ENCODE results near the gene GALNT10.
A peak's percentile ranks its signal among the peaks of the same experiment; 100 is the strongest.
"Not testable (repeated sequence)": the region's sequence is repeated elsewhere in the genome, so short reads cannot be mapped to it uniquely, and the experiment has no call there.

Gene GALNT10

DNA sequence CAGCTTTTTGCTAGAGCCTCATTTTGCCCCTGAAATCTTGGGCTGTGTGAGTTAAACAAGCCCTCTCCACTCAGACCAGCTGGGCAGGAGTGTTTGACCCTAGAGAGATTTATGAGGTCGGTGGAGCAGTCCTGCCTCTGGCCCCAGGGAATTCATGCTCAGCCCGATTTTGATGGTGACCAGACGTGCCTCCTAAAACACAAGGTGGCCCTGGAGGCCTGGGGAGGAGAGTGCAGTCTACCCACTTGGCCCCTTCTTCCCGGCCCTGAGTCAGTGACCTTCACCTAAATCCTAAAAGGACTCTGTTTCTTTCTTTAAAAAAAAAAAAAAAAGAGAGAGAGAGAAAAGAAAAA lies 168.7 kb downstream of the GALNT10 start:
- DNase-seq: no peak

DNA sequence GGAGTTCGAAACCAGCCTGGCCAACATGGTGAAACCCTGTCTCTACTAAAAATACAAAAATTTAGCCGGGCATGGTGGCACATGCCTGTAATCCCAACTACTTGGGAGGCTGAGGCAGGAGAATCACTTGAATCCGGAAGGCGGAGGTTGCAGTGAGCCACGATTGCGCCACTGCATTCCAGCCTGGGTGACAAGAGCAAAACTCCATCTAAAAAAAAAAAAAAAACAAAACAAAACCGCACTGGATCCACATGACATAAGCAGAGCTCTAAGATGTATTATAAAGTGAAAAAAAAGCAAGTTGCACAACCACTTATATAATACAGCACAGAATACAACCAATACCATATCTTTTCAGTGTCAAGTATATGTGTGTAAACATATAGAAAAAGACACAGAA lies 169.7 kb downstream of the GALNT10 start:
- not testable (repeated sequence) for DNase-seq

DNA sequence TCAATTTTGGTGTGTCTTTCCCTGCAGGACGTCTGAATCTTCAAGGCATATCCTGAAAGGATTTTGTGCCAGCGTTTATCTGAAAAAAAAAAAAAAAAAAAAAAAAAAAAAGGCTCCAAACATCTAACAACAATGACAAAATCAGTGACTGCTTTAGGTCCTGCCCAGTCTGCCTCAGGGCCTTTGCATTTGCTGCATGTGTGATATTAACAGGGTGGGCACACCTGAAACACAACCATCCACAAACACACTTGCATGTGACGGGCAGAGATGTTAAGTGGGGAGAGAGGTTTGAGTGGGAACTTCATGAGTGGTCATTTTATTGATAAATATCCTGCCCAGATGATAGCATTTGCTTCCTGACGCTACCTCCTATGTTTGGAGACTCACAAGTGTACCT lies 172.9 kb downstream of the GALNT10 start:
- DNase-seq: no peak

DNA sequence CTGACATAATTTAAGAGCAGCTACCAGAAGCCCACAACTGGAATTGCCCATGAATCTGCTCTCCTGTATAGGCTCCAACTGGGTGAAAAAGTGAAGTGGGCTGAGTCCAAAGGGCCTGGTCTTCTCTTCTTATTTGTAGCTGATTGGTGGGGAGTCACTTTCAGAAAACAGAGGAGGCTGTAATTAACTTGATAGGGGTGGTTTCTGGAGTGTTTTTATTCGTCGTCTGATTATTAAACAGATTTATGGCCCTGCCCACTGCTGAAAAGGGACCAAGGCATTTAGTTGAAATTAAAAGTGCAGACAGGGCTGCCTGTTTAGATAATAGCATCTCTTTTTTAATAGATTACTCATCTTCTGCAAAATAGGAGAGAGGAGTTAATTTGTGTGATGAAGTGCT lies 174.2 kb downstream of the GALNT10 start:
- DNase-seq: no peak

DNA sequence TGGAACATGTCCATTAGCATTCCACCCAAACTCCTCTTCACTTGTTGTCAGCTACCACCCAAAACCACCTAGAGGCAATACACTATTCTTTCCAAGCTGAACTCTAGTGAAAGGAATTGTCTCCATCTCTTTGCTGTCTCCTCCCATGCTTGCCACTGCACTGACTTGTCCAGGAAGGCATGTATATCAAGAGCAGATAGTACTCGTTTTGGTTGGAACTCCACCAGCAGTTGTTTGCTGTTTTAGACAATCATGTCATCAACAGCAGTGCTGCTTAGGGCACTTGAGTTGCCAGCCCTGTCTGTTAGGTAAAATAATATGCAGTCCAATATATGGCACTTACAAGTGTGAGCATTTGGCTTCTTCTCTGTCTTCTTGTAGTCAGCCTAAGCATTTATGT lies 175.3 kb downstream of the GALNT10 start:
- no peak for DNase-seq

DNA sequence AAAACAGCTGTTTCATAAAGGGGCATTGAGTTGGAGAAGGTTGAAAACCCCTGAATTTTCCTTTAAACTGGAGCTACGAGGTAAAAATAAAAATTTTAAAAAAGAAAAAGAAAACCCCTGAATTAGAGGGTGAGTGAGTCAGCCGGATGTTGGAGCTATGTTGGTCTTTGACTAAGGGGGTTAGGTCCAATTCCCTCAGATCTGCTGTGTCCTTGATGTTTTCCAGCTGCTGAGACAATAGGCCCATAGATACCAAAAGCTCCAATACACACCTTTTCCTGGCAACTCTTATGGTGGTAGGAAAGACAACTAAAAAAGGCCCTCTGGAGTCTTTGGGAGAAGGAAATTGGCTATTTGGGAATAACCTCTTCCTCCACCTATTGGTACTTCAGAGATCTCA lies 175.8 kb downstream of the GALNT10 start:
- DNase-seq: no peak

DNA sequence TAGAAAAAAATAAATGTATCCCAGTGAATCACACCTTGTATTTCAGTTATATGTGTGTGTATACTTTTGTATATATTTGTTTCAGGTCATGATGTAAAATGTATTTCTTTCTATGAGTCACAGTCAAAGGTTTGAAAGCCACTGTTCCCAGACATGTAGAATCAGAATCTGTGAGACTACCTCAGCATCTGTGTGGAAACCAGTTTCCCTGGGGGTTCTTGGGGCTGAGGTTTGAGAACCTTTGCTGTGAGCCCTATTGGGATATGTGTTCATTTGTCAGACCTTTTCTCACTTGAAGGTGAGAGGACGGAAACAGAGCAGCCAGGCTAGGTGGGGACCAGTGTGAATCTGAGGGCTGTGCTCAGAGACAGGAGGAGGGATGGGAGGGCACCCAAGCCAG lies 176.6 kb downstream of the GALNT10 start:
- DNase-seq: no peak

DNA sequence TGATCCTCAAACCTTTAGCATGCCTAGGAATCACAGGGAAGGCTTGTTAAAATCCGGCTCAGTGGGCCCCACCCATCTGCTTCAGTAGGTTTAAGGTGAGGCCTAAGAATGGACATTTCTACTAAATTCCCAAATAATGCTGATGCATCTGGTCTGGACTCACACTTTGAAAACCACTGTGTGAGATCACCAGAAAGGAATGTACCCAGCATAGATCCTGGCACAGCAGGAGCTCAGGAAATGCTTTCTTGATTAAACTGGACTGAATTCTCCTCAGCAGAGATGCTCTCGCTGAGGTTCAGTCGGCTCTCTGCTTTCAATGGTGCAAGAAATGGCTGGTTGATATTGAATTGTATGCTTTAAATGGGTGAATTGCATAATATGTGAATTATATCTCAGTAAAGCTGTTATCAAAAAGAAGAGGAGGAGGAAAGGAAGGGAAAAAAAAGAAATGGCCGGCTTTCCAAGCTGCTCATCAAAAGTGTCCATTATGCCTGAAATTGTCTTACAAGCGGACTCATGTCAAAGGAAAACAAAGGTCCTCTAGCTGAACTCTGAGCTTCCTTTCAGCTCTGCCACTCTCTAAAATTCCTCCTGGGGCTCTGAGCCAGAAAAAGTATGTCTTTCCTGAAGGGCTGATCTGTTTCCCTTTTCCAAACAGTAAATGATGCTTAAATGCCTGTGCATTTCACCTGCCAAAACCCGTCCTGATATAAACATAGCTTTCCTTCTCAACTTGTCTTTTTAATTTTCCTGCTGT lies 177.7 kb downstream of the GALNT10 start:
- DNase-seq: no peak

DNA sequence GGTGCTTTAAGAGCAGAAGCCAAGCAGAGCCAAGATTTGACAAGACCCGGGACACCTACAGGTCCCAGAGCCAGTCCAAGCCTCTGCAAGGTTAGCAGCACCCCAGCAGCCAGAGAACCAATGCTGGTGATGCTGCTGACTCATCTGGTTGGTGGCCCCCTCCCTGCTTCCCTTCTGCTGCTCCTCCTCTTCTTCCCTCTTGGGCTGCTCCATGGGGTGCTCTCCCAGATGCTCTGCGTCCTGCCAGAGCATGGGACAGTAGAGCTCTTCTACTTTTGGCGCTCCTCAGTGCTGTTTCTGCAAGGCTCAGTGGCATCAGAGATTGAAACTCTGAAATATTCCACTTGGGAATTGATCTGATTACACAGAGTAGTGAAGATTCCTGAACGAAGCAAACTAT lies 179.1 kb downstream of the GALNT10 start:
- no peak for DNase-seq

DNA sequence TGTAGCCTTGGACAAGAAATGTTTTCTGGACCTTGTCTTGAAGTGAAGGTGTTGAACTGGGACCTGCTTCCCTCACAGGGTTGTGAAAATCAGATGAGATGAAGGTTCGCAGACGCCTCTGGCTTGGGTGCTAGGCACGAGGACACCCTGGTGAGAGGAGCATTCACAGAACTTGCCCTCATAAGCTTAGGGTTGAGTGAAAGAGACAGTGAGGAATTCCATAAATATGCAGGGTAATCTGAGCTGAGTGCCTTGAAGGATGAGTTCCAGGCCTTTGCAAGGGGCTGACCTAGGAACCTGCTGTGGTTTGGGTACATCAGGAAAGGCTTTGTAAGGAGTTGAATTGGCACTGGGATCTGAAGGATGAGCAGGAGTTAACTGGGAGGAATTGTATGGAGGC lies 179.6 kb downstream of the GALNT10 start:
- DNase-seq: no peak

DNA sequence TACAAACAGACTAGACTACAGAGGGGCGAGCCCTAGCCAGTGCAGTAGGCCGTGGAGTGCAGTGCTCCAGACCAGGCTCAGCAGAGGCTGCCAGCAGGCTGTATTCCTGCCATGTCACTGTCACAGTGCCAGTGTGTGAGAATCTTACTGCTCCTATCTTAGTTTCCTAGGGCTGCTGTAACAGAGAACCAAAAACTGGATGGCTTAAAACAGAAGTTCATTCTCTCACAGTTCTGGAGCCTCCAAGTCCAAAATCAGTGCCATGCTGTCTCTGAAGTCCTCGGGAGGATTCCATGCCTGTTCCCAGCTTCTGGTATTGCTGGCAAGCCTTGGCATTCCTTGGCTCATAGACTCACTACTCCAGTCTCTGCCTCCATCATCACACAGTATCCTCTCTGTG lies 180.3 kb downstream of the GALNT10 start:
- no peak for DNase-seq

DNA sequence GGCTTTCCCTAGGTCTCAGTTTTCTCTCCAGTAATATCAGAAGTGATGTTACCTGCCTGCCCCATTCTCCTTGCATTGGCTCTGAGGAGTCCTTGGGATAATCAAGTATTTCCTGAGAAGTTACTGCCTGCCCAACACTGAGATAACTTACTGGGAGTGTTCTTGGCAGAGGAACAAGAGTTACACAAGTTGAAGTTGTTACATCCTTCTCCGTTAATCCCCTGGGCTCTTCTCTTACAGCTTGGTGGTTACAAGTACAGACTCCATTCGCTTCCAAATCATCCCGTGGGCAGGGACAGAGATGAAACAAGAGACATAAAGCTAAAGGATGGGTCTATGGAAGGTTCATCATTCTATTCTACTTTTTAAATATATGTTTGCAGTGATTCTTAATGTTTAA lies 181.2 kb downstream of the GALNT10 start:
- no peak for DNase-seq

DNA sequence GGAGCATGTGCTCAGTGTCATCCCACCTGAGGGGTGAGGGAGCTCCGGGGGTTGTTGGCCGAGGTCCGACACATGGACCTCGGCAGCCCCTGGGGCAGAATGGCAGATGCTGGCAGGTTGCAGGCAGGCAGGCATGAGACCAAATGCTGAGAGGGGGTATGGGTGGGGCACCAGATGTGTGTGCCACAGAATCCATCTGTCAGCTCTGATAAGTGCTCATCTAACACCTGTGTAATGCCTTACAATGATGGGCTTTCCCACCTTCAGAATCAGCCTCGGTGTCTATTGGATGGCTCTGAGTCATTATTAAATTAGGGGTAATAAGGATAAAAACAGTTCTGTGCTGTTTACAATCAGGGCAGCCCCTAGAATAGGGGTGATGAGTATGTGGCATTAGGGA lies 182.1 kb downstream of the GALNT10 start:
- no peak for DNase-seq

DNA sequence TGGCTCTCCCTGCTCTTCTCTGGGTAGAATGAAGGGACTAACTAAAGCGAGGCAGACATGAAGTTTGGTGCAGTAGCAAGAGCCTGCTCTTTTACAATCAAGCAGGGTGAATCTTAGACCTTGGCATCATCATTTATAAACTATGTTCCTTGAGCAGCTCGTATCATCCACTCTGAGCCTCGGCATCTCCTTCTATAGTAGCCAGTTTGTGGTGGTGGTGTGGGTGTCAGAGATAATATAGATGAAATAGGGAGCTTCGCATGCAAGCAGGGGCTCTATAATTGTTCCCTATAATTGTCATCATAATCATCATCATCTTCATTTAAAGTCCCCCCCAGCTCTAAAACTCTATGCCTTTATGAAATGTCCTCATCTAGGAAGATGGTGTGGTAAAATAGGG lies 182.8 kb downstream of the GALNT10 start:
- DNase-seq: no peak

DNA sequence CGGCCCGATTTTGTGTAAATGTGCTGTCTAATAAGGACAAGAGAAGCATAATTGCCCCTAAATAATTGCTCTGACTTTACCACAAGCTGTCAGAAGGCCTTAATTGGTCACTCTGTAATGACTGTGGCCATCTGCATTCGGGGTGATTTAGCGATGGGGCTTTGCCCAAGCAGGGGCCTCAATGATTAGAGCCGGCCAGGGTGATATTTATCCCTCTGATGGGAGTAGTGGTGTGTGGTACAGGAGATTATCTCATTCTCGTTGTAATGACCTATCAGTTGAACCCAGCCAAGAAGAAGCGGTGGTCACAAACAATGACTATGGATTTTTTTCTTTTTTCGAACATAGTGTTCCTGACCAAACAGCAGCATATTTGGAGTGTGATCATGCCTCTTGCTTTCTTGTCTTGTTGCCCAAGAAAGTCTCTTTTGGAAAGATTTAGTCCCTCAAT lies 183.2 kb downstream of the GALNT10 start:
- DNase-seq: no peak

DNA sequence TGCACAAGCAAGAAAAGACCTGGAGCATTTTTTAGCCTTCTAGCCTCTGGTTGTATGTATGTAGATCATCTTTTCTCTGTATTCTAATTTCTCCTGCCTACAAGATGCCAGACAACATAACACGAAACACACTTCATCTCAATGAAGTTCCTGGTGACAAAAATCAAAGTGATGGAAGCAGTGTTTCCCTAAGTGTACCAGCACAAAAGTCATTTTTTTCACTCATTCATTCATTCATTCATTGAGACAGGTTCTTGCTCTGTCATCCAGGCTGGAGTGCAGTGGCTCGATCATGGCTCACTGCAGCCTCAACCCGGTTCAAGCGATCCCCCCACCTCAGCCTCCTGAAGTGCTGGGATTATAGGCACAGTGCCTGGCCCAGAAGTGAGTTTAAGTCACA lies 183.7 kb downstream of the GALNT10 start:
- DNase-seq: no peak

DNA sequence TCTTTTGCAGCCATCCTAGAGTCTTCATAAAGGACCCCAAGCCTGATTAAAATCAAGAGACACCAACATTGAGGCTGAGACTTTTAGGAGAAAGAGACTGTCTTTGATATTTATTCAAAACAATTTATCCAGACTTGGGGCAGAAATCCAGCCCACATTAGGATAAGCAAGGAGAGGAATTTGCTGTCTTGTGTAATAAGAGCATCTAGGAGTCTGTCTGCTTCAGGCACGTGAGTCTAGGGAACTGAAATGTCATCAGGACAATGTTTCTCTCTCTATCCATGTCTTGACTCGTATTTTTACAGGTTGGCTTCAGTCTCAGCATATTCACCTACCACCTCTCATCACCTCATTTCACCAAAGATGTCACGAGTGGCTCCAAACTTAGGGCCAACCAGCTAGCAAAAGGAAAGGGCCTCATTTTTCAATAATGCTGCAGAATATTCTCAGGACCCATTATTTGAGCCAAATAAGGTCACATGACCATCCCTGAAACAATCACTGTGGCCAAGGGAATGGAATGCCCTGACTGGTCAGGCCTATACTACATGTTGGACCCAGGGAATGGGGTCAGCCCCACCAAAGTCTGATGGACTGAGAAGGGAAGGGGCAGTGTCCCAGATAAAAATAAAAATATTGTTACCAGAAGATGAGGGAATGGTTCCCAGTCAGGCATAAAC lies 184.9 kb downstream of the GALNT10 start:
- no peak for DNase-seq

DNA sequence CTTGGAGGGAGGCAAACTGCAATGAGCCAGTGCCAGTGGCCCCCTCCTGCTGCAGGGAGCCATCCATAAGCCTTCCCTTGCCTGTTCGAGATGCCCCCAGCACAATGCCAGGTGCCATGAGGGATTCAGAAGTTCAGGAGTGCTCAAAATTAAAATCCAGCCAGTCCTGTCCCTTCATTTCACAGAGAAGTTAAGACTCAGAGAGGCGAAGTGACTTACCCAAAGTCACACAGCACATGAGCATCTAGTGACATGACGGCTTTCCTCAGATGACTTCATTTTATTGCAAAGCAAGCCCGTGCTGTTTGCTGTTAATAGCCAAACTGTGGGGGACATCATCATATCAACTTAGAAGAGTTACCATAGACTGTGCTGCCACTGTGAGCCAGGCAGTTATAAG lies 185.9 kb downstream of the GALNT10 start:
- no peak for DNase-seq

DNA sequence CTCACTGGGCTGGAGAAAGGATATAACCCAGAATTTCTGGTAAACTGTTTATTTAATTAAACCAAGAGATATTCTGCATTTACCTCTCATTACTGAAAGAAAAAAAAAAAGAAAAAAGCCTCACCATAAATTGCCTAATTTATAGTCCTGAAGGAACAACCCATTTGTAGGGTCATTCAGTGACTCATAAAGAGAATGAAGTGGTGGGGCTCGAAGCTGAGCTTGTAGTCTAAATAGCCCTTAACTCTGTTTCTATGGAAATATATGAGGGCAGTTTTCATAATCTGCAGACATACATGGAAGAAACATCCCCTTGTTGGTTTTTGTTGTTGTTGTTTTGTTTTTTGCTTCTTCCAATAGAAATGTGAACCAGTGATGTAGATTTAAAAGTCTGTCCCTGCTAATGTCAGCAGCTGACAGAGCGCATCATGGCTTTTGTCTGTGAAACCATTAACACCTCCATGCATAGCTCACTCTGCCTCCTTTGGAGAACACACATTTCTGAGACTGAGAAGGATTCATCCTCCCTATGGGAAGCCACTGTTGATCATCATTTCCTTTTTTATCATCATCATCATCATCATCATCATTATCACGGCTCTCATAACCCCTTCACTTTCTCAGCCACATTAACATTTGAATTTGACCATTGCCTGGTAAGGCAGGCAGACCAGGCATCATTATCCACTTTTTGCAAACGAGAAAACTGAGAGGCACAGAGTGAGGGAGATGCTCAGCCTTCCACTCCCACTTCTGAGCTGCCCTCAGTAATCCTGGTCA lies 187.4 kb downstream of the GALNT10 start:
- no peak for DNase-seq

DNA sequence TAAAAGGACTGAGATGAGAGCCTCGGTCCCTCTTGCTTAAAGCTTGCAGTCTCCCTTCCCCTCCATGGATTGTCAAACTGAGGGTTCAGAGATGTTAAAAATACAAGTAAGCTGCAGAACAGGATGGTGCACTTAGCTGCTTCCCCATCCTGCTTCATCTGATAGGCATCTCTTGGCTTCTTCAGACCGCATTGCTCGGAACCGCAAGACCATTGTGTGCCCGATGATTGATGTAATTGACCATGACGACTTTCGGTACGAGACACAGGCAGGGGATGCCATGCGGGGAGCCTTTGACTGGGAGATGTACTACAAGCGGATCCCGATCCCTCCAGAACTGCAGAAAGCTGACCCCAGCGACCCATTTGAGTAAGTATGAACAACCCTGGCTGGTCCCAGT lies 189.7 kb downstream of the GALNT10 start:
- DNase-seq: no peak

DNA sequence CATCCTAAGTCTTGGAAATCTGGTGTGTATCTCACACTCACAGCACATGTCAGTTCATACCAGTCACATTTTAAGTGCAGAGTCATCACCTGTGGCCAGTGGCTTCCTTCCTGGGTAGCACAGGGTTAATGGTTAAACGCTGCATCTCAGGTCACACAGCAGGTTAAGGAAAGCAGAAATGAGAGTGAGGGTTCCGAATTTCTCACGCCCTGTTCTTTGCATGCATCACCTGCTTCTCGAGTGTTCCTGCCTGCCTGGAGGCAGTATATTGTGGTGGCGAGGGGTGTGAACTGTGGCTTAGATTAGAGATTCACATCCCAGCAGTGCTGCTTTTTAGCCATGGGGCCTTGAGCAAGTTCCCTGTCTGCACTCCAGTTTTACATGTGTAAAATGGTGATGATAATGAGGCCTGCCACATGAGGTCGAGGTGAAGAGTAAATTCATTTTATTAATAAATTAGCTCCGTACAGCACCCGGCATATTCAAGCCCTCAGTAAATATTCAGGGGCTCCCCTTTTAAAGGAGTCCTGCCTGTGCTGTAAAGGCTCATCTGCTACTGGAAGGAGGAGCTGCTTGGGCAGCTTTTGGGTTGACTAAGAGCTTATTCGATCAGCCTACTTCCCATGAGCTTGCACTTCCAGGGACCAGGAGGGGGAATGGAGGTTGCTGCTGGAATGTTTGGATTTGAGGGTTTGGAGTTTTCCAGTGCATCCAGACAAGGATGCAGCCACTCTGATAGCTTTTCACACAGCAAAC lies 194.1 kb downstream of the GALNT10 start:
- peak; percentile 75 for DNase-seq

DNA sequence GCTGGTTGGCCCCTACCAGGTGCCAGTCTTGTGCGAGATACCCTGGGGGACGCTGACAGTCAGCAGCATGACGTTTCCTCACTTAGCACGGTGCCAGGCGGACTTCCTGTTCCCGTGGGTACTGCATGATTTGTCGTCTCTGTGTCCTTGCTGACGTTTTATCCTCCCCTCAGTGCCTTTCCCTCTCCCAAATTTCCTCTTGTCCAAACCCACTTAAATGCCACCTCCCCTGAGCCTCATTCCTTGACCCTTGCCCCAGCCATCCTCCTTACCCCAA lies 194.6 kb downstream of the GALNT10 start:
- DNase-seq: no peak

DNA sequence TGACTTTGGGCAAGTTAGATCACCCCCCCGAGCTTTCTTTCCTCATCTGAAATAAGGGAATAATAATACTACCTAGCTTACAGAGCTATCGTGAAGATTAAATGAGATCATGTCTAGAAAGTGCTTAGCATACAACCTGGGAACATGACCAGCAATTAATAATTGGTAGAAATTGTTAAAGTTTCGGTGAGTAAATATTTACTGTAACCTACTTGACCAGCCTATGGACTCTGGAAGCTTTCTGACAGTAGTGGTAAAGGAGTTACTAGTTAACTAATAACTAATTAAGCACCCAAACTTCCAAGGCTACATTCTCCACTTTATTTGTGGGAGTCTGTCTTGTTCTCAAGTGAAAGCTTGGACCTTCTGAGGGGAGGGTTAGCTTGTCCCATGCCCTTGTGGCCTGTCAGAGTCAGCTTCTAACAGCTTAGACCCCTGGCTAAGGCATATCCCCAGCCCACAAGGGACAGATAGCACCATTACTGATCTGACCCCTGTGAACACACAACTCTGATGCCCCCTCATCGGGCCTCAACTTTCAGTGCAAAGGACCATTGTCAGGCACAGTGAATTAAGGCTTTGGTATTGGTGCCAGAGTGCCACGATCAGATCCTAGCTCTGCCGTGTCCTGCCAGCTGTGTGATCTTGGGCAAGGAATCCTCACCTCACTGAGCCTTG lies 196.6 kb downstream of the GALNT10 start:
- no peak for DNase-seq

Measured in NK-92 treated with Interleukin-12 subunit alpha and Interleukin-12 subunit beta, amount 100 ng/mL, for 24 hours (cell line).